Sigmoid colon (tissue), 4 donors: ENCODE data around the gene HNRNPH1.
"Not testable (repeated sequence)": the region's sequence is repeated elsewhere in the genome, so short reads cannot be mapped to it uniquely, and the experiment has no call there.

Experiments used
- CTCF ChIP-seq, 4 experiments: fragments of 450-650 bp in 3 of 4; fragments of 200-600 bp in 1 of 4; IDR thresholded peaks; one replicate each; pipeline ENCODE4 v1.5.1; 2016 to 2019; ENCODE audit warnings: antibody characterized with exemption in 4 of 4, mild to moderate bottlenecking in 3 of 4, moderate library complexity in 2 of 4
- POLR2AphosphoS5 ChIP-seq, 4 donors: sonication (generic); formaldehyde crosslinking; IDR thresholded peaks; one replicate each; pipeline ENCODE4 v1.6.1; 2017; ENCODE audit warnings: antibody characterized with exemption in 4 of 4

DNA sequence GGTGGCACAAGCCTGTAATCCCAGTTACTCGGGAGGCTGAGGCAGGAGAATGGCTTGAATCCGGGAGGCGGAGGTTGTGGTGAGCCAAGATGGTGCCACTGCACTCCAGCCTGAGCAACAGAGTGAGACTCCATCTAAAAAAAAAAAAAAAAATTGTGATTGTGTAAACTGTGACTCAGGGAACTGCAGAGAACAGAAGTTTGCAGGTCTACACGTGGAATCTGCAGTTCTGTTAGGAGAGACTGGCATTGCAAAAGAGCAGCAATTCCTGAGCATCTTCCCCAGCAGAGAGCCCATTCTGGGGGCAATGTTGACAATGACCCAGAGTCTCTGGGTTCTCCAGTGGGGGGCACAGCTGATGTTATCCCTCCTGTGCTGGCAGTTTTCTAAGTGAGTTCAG, 18.3 kb upstream of the HNRNPH1 start:
- TF ChIP-seq CTCF, POLR2AphosphoS5 (IDR thresholded peaks at IDR 0.05): not testable (repeated sequence)
